ENCODE data around the gene TLE4.
"Not testable (repeated sequence)": the region's sequence is repeated elsewhere in the genome, so short reads cannot be mapped to it uniquely, and the experiment has no call there.

The TLE4 gene

DNA sequence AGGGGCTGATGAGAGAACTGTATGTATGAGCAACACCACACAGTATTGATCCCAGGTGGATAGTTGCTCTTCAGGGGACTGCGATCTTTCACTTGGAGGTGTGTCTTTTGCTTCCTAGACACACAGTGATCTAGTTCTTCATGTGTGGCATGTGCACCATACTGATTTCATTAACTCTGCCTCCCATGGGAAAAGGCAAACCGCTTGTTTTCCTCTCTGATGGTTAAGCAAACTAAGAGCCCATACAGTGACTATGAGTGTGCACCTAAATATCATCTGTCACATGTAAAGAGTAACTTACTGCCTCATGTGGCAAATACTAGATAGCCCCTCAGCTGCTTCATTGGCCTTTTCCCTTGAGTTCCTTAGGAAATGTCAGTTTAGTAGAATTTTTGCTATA, 147.3 kb downstream of the TLE4 start:
- H3K36me3 Mint-ChIP-seq (ENCODE audit: low read depth), result peaks cover 8% of the 10 kb centered on the region
- no peaks in the 10 kb centered on the region for H3K27me3 Mint-ChIP-seq
- no peak overlapping the region for H3K27ac Mint-ChIP-seq
- H3K9me3 Mint-ChIP-seq, result no peaks in the 10 kb centered on the region
- intact Hi-C loops (cut with micrococcal nuclease), result no loop called here
- no peak overlapping the region for H3K4me3 Mint-ChIP-seq
- H3K4me1 Mint-ChIP-seq (ENCODE audit: low read depth), result no peaks in the 10 kb centered on the region

DNA sequence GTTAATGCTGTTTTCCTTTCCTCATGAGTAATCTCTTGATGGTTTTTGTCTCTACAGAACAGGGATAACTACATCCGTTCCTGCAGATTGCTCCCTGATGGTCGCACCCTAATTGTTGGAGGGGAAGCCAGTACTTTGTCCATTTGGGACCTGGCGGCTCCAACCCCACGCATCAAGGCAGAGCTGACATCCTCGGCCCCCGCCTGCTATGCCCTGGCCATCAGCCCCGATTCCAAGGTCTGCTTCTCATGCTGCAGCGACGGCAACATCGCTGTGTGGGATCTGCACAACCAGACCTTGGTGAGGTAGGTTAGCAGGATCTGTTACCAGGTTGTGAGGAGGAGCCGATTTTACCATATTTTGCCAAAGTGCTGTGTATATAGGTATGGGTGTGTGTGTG, 148.2 kb downstream of the TLE4 start:
- H3K36me3 Mint-ChIP-seq (ENCODE audit: low read depth), result peaks cover 11% of the 10 kb centered on the region
- H3K27me3 Mint-ChIP-seq, result no peaks in the 10 kb centered on the region
- no peaks in the 10 kb centered on the region for H3K4me1 Mint-ChIP-seq (ENCODE audit: low read depth)
- H3K9me3 Mint-ChIP-seq, result no peaks in the 10 kb centered on the region
- intact Hi-C loops (cut with micrococcal nuclease), result no loop called here
- H3K27ac Mint-ChIP-seq, result no peak overlapping the region
- no peak overlapping the region for H3K4me3 Mint-ChIP-seq

DNA sequence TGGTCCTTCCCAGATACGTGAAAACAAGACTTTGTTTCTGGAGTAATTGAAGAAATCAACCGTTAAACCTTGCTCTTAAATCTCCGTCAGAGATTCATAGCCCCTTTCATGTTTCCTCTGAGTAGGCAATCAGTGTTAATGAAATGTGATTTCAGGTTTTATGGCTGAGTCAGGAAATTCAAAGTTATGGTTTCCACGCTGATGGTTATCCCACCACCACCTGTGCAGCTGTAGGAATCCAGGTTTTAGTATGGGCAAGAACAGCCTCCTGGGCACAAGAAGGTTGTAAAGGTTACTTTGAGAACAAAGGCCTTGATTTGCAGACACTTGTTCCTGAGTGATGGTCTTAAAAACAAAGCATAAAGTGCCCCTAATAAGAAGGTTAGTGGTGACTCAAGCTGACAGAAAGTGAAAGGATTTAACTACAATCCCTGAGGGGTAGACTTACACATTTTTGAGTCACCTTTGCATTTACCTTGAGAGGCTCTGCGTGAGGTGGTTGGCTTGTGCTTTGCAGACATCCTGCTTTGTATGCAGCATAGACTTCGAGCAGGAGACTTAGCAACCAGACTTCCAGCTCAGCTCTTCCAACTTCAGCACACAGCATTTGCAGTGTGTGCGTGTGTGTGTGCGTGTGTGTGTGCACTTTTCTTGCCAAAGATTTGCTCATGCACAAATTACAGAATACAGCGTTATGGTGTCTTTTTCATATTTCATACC, 159.6 kb downstream of the TLE4 start:
- H3K4me1 Mint-ChIP-seq (ENCODE audit: low read depth), result no peaks in the 10 kb centered on the region
- intact Hi-C loops (cut with micrococcal nuclease), result no loop called here
- peaks cover 29% of the 10 kb centered on the region for H3K36me3 Mint-ChIP-seq (ENCODE audit: low read depth)
- H3K27ac Mint-ChIP-seq, result no peak overlapping the region
- H3K27me3 Mint-ChIP-seq, result no peaks in the 10 kb centered on the region
- peaks cover 17% of the 10 kb centered on the region for H3K9me3 Mint-ChIP-seq
- no peak overlapping the region for H3K4me3 Mint-ChIP-seq

DNA sequence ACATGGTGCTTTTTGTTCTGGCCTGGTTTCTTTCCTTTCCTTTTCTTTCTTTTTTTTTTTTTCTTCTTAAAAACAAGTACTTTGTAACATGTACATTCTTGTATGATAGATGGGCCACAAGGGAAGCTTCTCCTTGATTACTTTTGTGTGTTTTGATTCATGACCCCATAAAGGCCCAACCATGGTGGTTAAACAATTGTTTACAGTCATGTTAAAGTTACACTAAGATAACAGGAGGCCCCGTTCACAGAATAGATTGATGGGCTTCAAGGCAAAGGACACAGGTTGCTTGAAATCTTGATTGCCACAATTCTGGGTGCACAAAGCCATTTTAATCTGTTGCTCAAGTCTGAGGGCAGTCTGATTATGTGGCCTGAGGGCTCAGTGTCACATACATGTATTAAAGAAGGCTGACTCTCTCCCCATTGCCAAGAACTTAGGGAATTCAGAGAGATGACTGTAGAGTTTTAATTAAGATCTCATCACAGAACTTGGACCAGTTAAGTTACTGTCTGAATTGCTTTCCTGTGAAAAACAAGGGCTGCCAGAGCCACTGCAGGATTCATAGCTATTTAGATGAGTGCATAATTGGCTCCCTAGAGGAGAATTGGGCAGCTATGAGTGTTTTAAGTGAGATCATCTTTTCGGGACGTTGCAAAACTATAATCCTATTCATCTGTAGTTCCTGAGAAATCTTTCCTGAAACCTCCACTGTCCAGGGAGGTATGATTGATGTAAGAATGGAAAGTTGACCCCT, 163.4 kb downstream of the TLE4 start:
- Mint-ChIP-seq H3K27ac (no peak overlapping the region), H3K36me3 (ENCODE audit: low read depth) (peaks cover 3% of the 10 kb centered on the region), H3K4me3 (no peak overlapping the region)

DNA sequence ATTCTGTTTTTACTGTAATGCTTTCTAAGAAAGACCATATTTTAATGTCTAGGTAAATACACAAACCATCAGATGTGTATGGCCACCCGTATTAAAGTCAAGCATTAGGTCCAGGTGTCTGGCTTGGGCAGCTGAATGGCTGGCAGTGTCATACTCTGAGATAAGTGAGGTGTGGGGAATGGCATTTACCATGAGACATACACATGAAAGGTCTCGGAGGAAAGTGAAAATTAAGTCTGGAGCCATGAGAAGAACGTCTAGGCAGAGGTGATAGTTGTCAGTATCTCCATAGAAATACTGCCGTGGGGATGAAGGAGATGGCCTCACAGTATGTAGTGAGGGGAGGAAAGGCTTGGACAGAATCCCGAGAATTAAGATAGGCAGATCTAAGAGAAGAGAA, 164.3 kb downstream of the TLE4 start:
- Mint-ChIP-seq H3K27me3 (no peaks in the 10 kb centered on the region), H3K4me1 (ENCODE audit: low read depth) (no peaks in the 10 kb centered on the region), H3K27ac (no peak overlapping the region), H3K4me3 (no peak overlapping the region), H3K36me3 (ENCODE audit: low read depth) (no peaks in the 10 kb centered on the region), H3K9me3 (peaks cover 19% of the 10 kb centered on the region)
- intact Hi-C loops (cut with micrococcal nuclease), result no loop called here

More for the DNA sequence above, 163.4 kb downstream of the TLE4 start:
- H3K27me3 Mint-ChIP-seq, result no peaks in the 10 kb centered on the region
- H3K9me3 Mint-ChIP-seq, result peaks cover 19% of the 10 kb centered on the region
- H3K4me1 Mint-ChIP-seq (ENCODE audit: low read depth), result no peaks in the 10 kb centered on the region
- intact Hi-C loops (cut with micrococcal nuclease), result no loop called here

DNA sequence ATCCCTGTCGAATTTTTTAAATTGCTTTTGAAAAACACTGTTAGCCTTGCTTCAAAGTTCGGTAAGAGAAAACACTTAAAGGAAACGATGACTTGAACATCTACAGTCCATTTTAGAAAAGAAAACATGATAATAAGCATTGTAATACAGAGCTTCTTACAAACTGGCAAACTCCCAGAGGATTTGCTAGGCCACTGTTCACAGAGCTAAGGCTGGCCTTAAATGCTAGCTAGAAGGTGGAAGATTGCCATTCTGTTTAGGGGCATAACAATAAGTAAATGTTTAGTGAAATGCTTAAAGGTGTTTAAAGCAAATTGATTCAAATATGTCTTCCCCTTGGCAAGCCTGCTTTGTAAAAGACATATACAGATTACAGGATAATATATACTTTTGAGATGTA, 169.6 kb downstream of the TLE4 start:
- Mint-ChIP-seq H3K36me3 (ENCODE audit: low read depth) (no peaks in the 10 kb centered on the region), H3K9me3 (peaks cover 1% of the 10 kb centered on the region), H3K4me1 (ENCODE audit: low read depth) (no peaks in the 10 kb centered on the region), H3K27ac (no peak overlapping the region), H3K27me3 (no peaks in the 10 kb centered on the region), H3K4me3 (no peak overlapping the region)
- intact Hi-C loops (cut with micrococcal nuclease), result no loop called here

DNA sequence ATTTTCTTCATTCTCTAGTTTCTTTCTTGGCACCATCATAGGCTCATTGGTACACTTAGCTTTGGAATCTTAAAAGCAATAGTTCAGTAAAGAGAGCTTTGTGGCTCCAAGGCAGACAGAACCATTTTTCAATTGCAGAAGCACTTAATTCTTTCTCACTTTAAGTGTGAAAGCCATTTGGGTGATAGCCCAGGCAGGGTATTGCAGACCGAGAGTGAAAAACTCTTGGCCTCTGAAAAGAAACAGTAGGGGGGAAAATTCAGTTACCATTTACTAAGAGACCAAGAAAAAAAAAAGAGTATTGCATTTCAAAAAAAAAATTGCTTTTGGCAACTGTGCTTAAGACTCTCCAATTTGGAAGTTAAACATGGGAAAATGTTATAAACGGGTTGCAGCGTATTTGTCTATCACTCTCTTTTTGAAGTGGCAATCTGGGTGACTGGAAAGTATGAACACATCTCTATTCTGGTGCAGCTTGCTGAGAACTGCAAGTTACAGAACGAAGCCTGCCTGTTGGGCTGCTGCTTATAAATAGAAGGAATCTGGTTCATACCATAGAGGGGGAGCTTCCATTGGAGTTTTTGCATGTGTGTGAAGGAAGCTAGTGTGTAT, 170.5 kb downstream of the TLE4 start:
- intact Hi-C loops (cut with micrococcal nuclease), result no loop called here
- Mint-ChIP-seq H3K4me1 (ENCODE audit: low read depth) (no peaks in the 10 kb centered on the region), H3K27me3 (no peaks in the 10 kb centered on the region), H3K9me3 (no peaks in the 10 kb centered on the region), H3K4me3 (no peak overlapping the region), H3K27ac (no peak overlapping the region), H3K36me3 (ENCODE audit: low read depth) (no peaks in the 10 kb centered on the region)

DNA sequence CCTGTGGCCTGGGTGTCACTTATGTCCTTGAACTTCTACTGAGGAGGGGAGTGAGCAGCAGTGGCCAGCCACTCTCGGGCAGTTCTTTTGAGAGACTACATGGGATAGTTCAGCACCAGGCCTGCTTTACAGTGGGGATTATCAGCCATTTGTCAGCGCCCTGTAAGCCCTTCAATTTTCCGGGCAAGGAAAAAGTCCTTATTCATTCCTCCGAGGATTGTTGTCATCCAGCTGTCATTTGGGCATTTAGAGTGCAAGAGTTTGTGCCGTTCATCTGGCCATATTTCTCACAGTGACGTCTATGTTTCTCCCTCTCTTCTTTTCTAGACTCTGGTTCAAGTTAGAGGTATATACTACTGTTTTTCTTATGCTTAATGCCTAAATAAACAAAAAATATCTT, 172.8 kb downstream of the TLE4 start:
- intact Hi-C loops (cut with micrococcal nuclease), result no loop called here
- H3K36me3 Mint-ChIP-seq (ENCODE audit: low read depth), result no peaks in the 10 kb centered on the region
- H3K4me3 Mint-ChIP-seq, result no peak overlapping the region
- no peaks in the 10 kb centered on the region for H3K27me3 Mint-ChIP-seq
- no peak overlapping the region for H3K27ac Mint-ChIP-seq
- H3K9me3 Mint-ChIP-seq, result no peaks in the 10 kb centered on the region
- no peaks in the 10 kb centered on the region for H3K4me1 Mint-ChIP-seq (ENCODE audit: low read depth)

DNA sequence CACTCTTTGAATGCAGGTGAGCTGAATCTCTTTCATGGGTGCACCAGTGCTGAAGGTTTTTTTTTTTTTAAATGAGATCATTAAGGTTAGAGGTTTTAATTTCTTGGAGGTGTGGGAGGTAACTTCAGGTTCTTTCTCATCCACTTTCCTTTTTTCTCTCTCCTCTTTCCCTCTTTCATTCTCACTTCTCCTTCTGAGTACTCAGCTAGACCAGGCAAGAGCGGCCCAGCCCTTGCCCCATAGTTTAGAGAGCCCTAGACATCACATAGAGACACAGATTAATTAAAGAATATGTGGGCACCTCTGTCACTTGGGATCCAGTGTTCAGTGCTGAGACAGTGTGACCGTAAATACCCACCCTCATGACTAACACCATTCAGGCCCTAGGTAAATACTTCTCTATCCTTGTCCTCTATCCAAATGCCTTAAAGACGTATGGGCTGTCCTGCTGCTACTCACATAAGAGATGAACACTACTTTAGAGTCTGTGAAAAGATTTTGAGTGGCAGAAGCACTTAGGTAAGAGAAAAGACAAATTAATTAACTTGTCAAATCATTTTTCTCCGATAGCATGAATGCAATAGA, 174.1 kb downstream of the TLE4 start:
- Mint-ChIP-seq H3K27ac (no peak overlapping the region), H3K4me3 (no peak overlapping the region), H3K4me1 (ENCODE audit: low read depth) (no peaks in the 10 kb centered on the region), H3K27me3 (no peaks in the 10 kb centered on the region), H3K9me3 (peaks cover under 1% of the 10 kb centered on the region), H3K36me3 (ENCODE audit: low read depth) (no peaks in the 10 kb centered on the region)
- intact Hi-C loops (cut with micrococcal nuclease), result no loop called here

DNA sequence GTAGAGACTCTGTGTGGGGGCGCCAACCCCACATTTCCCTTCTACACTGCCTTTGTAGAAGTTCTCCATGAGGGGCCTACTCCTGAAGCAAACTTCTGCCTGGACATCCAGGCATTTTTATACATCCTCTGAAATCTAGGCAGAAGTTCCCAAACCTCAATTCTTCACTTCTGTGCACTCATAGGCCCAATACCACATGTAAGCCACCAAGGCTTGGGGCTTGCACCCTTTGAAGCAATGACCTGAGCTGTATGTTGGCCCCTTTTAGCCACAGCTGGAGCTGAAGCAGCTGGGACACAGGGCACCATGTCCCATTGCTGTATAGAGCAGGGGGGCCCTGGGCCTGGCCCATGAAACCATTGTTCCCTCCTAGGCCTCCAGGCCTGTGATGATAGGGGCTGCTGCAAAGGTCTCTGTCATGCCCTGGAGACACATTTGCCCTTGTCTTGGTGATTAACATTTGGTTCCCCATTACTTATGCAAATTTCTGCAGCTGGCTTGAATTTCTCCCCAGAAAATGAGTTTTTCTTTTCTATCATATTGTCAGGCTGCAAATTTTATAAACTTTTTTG, 180.2 kb downstream of the TLE4 start:
- intact Hi-C loops (cut with micrococcal nuclease); H3K36me3 Mint-ChIP-seq (ENCODE audit: low read depth); H3K4me1 Mint-ChIP-seq (ENCODE audit: low read depth); H3K4me3 Mint-ChIP-seq; H3K27ac Mint-ChIP-seq; H3K27me3 Mint-ChIP-seq: not testable (repeated sequence)
- peaks cover 18% of the 10 kb centered on the region for H3K9me3 Mint-ChIP-seq

DNA sequence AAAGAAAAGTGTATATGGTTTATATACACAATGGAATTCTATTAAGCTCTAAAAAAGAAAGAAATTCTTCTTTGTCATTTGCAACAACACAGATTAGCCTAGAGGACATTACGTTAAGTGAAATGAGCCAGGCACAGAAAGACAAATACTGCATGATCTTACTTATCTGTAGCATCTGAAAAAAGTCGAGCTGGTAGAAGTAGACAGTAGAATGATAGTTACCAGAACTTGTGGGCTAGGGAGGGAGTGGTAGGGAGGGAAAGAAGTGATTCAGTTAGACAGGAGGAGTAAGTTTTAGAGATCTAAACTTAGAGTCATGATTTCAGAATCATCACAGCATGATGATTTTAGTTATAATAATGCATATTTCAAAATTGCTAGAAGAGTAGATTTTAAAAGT, 184.6 kb downstream of the TLE4 start:
- Mint-ChIP-seq H3K4me1 (ENCODE audit: low read depth) (no peaks in the 10 kb centered on the region), H3K27ac (no peak overlapping the region), H3K9me3 (peaks cover 11% of the 10 kb centered on the region), H3K36me3 (ENCODE audit: low read depth) (no peaks in the 10 kb centered on the region), H3K4me3 (no peak overlapping the region), H3K27me3 (no peaks in the 10 kb centered on the region)
- intact Hi-C loops (cut with micrococcal nuclease), result no loop called here

DNA sequence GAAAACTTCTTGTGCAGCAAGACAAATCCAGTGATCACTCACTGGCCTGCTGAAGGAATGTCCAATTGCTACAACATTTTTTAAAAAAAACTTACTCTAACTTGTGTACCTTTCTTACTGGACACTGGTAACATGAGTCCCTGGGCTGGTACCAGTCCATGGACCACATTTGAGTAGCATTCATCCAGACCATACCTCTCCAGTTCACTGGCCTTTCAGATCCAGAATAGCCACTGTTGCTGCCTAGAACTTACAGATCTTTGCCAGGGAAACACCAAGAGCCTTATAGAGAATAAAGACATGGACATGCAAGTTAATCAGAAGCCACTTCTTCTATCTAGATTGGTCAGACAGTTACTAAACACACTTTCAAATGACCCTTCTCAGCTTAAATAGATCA, 185.3 kb downstream of the TLE4 start:
- H3K4me1 Mint-ChIP-seq (ENCODE audit: low read depth), result no peaks in the 10 kb centered on the region
- intact Hi-C loops (cut with micrococcal nuclease), result no loop called here
- no peaks in the 10 kb centered on the region for H3K36me3 Mint-ChIP-seq (ENCODE audit: low read depth)
- H3K27ac Mint-ChIP-seq, result no peak overlapping the region
- H3K27me3 Mint-ChIP-seq, result no peaks in the 10 kb centered on the region
- H3K9me3 Mint-ChIP-seq, result peaks cover 5% of the 10 kb centered on the region
- no peak overlapping the region for H3K4me3 Mint-ChIP-seq

DNA sequence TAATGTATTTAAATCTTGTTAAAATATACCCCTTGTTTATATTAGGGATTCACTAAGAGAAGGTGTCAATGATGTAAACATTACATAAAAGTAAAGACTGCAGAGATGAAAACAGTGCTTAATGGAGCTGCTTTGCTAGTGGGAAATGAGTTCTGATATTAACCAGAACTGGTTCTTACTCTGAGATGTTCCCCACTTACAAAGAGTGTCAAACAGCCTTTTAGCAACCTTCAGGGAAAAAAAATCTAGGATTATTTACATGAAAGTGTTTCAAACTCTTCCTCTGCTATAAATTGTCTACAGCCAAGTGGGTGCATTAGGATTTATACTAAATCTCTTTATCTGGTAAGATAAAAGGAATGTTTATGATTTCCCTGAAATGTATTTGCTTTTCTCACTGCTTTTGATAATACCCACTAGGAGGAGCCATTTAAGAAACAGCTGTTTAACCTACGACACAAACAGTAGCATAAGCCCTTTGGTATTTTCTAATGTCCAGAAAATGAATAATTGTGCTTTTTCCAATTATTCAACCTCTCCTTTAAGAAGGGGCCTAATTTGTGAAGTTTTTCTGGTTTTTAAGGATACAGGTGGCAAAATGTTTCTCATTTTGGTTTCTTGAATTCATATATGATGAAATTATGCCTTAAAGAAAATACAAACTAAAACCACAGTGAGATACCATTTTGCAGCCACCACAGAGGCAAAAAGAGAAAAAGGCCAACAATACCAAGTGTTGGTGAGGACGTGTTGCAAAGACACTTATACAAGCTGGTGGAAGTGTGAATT, 186.3 kb downstream of the TLE4 start:
- Mint-ChIP-seq H3K36me3 (ENCODE audit: low read depth) (no peaks in the 10 kb centered on the region), H3K4me1 (ENCODE audit: low read depth) (no peaks in the 10 kb centered on the region), H3K27ac (no peak overlapping the region), H3K4me3 (no peak overlapping the region), H3K27me3 (no peaks in the 10 kb centered on the region), H3K9me3 (no peaks in the 10 kb centered on the region)
- intact Hi-C loops (cut with micrococcal nuclease), result no loop called here
